ENCODE results near the gene KCTD5.
"Not testable (repeated sequence)": the region's sequence is repeated elsewhere in the genome, so short reads cannot be mapped to it uniquely, and the experiment has no call there.

KCTD5 gene, protein sequence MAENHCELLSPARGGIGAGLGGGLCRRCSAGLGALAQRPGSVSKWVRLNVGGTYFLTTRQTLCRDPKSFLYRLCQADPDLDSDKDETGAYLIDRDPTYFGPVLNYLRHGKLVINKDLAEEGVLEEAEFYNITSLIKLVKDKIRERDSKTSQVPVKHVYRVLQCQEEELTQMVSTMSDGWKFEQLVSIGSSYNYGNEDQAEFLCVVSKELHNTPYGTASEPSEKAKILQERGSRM

DNA sequence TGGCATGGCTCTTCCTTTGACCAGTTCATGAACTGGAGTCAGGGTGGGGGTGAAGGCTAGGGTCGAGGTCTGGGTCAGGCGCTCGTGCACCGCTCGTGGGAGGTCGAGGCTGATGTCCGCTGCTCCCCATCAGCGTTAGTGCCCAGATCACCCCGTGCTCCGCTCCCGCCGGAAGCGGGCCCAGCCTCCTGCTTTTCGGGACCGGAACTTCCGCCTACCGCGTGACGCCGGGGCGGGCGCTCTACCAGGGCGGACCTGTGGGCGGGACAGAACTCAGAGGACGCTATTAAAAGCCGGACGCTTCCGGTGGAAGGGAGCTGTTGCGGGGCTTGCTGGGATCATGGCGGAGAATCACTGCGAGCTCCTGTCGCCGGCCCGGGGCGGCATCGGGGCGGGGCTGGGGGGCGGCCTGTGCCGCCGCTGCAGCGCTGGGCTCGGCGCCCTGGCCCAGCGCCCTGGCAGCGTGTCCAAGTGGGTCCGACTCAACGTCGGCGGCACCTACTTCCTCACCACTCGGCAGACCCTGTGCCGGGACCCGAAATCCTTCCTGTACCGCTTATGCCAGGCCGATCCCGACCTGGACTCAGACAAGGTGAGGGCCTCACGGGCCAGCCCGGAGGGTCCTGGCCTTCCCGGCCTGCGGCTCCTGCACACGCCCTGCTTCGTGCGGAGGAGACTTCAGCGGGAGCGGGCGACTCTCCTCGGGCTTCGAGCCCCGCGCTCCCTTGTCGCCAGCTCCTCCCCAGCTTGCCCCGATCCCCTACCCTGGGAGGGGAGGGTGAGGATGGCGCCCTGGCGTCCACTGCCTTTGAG is at the start of gene KCTD5:
TSS of gene KCTD5 (plus strand) at position 315 of the 813 bp plus-strand sequence. CDS start at position 341, 26 bp downstream.
- DNase-seq (ENCODE audit: low spot score): peak; percentile 96

DNA sequence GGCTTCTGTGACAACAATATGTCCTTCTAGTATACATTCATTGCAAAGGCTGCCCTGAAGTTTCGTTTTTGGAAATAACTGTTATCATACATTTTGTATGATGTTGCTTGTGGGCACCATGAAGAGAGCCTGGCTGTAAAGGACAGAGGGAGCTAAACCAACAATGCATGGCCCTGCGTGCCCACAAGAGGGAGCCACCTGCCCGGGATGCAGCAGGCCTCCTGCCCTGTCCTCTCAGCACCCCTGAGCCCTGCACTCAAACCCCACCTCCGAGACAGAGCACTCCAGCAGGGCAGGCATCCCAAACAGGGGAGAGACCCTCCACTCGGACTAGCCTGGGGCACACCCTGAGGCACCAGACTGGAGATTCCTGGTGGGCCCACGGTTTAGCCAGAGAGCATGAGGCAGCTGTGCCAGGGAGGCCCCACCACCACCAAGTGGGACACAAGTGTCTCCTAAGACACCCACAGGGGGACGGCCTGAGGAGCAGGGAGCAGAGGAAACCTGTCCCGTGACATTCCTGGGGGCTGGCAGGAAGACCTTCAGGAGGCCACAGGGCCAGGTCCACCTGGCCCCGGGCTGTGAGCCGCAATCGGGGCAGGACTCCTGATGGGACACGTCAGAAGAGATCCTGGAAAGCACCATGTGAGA is 43.1 kb upstream of the KCTD5 start:
- not testable (repeated sequence) for DNase-seq (ENCODE audit: low spot score)

DNA sequence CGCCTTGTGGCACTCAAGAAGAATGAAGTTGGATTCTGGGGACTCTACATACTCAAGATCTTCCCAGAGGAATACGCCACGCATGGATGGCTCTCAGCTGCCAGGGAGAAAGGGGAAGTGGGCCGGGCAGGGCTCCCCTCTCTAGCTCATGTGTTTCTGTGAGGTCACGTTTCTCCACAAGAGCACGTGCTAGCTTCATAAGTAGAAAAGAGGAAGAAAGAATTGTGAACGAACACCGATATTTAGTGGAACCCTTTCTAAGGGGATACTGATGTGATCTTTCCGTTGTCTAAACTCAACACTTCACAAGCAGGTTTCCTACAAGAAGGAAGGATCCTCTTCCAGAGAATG is 42.6 kb upstream of the KCTD5 start:
- not testable (repeated sequence) for DNase-seq (ENCODE audit: low spot score)

DNA sequence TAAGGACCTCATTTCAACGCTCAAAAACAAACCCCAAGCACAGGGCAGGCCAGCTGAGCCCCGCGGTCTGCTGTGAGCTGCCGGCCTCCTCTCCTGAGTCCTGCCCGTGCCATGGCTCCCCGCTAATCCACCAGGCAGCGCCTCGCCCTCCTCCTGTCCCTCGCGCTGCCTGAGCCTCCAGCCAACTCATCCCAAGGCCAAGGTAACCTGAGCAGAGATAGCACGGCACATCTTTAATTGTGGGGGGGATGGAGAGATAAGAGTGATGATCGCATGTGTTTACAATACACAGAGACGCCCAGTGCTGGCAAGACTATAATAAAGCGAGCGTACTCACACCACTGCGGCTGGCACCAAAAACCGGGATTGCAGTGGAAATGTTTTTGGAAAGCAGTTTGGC is 39.8 kb upstream of the KCTD5 start:
- DNase-seq (ENCODE audit: low spot score): not testable (repeated sequence)

DNA sequence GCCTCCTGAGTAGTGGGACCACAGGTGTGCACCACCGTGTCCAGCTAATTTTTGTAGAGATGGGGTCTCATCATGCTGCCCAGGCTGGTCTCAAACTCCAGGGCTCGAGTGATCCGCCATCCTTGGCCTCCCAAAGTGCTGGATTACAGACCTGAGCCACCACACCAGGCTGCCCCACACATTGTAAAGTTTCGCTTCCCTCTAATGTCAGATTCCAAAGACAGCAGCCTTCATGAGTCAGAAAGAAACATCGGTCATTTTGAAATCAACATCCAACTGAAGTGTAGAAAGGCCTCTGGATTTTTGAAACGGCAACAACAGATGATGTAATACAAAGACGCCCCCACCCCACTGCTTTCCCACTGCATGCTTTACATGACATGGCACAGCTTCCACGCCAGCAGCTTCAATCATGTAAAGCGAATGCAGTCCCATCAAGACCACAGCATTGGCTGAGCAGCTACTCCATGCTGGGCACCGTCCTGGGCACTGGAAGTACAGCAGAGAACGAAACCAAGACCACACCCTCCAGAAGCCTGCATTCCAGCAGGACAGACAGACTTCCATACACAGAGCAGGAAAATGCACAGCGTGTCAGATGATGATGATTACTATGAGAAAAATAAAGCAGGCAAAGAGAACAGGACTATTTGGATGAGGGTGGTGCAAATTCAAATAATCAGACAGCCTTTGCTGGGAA is 37.4 kb upstream of the KCTD5 start:
- DNase-seq (ENCODE audit: low spot score): not testable (repeated sequence)

DNA sequence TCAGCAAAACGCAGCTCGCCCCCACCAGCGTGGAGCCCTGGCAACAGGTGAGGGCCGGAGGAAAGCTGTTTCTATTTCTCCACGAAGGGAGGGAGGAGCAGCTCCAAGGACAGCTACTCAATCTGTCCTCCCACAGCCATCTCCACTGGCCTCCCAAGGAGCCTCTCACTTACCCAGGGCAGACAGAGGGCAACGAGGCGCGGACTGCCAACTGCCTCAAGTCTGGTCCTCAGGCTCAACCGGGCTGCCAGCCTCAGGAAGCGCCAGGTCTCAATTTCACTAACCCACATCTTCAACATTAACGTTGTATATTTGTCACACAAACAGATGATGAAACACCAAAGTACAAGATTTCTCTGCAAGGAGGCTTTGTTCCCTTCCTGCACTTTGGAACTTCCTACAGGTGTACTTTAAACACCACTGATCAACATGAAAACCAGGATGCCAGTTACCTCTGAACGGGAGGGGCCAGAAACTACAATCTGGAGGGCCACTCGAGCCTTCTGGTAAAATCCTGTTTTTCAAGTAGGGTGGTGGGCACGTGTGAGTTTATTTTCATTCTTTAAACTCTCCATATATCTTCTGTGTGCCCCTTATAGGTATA is 31.0 kb upstream of the KCTD5 start:
- DNase-seq (ENCODE audit: low spot score): not testable (repeated sequence)

DNA sequence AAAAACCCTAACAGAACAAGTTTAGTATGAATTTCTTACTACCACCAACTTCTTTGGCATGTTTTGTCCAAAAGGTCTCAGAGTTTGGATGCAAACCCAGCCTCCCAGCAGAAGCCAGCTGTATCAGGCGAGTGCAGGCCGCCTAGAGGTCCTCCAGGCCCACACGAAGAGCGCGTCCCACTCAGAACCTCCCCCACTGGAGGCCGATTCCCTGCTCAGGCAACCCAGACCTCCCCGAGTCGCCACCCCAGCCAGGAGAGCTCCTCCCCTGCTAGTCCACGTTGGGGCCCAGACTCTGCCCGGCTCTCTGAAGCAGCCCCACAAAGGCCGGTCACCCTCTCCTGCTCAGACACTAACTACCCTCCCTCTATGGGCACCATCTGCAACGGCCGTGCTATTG is 28.4 kb upstream of the KCTD5 start:
- not testable (repeated sequence) for DNase-seq (ENCODE audit: low spot score)

DNA sequence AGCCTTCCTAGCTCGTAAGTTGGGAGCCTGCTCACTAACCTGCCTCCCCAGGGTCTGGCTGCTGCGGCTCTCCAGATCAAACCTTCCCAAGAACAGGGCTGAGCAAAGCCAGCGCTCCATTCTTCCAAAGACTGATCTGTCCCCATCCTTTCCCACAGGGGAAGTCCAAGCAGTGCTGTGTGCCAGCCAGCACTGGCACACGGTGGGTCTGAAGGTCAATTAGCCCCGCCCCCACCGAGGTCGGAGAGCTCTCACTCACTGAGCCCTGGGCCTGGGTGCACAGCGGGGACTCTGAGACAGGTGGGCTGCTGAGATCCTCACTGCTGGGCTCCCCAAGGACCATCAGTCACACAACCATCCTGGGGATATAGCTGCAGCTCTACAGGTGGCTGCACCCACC is 27.4 kb upstream of the KCTD5 start:
- not testable (repeated sequence) for DNase-seq (ENCODE audit: low spot score)

DNA sequence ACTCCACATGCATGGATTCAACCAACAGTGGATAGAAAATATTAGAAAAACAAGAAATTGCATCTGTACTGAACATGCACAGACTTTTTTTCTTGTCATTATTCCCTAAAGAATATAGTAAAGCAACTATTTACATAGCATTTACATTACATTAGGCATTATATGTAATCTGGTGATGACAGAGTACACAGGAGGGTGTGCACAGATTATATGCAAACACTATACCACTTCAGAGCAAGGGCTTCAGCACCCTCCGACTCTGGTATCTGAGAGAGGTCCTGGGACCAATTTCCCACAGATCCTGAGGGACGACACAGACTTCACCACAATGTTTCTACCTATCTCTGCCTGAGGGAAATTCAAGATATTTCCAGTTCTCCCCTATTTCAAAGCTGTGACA is 25.3 kb upstream of the KCTD5 start:
- no peak for DNase-seq (ENCODE audit: low spot score)

DNA sequence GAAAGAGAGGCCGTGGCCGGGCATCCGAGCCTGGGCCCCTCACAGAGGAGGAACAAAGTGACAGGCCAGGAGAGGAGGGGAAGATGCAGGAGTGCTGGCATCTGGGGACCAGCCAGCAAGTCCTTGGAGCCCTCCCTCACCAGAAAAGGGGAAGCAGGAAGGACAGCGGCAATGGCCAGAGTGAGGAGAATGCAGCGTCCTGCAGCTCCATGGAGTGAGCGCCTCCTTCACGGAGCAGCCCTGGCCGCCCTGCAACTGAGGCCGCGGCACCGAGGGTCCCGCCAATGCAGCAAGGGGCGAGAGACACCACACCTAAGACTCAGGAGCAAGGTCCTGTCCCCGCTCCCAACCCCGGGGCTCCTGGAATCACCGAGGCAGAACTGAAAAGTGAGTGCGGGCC is 24.5 kb upstream of the KCTD5 start:
- not testable (repeated sequence) for DNase-seq (ENCODE audit: low spot score)

DNA sequence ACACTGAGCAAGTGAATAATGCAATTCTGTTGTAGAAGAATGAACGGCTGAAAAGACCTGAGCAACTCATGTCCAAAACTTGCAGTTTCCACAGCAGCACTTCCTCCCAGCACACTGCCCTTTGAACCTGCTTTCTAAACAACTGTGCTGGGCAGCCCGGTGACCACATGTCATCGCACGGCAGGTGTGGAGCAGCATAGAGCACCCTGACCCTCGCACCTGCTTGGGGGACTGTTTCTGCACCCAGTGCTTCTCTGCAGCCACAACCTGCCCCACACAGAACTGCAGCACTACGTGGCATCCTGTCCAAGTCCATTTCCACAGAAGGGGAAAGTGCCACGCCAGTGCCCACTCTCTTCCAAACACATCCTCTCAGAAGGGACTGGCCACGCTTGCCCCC is 22.8 kb upstream of the KCTD5 start:
- DNase-seq (ENCODE audit: low spot score): not testable (repeated sequence)

DNA sequence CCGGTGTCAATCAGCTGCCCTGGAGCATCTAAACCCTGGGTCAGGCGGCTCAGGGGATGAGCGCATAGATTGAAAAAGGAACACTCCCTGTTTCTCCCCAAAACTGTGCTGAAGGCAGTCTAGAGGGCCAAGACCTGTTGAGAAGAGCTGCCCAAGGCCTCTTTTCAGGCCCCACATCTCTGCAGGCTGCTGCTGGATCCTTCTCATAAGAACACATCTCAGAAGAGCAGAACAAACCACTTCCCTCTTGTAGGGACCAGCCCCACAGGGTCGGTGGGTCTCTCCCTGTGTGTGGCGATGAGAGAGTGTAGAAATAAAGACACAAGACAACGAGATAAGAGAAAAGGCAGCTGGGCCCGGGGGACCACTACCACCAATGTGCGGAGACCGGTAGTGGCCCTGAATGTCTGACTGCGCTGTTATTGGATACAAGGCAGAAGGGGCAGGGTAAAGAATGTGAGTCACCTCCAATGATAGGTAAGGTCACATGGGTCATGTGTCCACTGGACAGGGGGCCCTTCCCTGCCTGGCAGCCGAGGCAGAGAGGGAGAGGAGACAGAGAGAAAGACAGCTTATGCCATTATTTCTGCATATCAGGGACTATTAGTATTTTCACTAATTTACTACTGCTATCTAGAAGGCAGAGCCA is 22.2 kb upstream of the KCTD5 start:
- not testable (repeated sequence) for DNase-seq (ENCODE audit: low spot score)

DNA sequence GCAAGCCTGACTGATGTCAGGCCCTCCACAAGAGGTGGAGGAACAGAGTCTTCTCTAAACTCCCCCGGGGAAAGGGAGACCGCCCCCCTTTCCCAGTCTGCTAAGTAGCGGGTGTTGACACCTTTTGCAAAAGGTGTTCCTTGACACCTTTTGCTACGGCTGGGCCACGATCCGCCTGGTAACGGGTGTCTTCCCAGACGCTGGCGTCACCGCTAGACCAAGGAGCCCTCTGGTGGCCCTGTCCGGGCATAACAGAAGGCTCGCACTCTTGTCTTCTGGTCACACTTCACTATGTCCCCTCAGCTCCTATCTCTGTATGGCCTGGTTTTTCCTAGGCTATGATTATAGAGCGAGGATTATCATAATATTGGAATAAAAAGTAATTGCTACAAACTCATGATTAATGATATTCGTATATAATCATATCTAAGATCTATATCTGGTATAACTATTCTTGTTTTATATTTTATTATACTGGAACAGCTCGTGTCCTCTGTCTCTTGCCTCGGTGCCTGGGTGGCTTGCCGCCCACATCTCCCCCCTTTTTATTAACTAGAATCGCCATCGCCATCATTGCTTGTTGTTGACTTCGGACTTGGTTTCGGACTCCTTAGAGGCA is 21.5 kb upstream of the KCTD5 start:
- not testable (repeated sequence) for DNase-seq (ENCODE audit: low spot score)

DNA sequence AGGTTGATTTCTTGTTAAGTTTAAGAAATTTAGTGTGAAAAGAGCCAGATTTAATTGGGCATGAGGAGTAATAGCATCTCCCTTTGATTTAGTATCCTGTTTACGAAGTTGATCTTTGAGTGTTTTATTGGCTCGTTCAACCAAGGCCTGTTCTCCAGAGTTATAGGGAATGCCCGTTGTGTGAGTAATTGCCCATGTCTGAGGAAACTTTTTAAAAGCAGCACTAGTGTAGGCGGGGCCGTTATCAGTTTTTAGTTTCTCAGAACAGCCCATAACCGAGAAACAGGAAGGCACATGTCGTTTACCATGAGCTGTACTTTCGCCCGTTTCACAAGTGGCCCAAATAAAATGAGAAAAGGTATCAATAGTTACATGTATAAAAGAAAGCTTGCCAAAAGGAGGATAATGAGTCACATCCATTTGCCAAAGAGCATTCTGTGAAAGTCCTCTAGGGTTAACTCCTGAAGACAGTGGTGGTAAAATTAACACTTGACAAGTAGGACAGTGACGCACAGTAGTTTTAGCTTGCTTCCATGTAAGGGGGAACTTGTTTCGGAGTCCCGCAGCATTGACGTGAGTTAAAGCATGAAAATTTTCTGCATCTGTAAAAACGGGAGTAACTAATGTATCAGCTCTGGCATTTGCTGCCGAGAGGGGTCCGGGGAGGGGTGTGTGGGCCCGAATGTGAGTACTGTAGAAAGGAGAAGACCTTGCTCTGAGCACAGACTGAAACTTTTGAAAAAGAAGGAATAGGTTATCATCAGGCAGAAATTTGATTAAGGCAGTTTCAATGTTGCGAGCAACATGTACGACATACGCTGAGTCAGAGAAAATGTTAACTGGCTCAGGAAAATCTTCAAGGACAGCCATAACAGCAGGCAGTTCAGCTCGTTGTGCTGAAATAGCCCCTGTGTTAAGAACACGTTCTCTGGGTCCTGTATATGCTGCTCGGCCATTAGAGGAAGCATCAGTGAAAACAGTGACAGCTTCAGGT is 18.5 kb upstream of the KCTD5 start:
- DNase-seq (ENCODE audit: low spot score): peak; percentile 20

DNA sequence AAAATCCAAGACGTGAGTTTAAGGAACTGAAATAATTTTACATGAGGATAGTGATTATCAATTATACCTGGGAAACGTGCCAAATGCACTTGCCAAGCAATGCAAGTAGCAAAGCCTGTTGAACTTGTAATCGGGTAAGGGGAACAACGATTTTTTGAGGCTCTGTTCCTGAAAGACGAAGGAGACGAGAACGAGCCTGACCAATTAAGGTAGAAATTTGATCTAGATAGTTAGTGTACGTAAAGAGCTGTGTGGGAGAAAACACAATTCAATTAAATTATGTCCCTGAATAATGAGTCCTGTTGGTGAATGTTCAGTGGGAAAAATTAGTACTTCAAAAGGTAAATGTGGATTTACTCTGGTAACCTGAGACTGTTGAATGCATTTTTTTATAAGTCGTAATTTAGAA is 17.7 kb upstream of the KCTD5 start:
- no peak for DNase-seq (ENCODE audit: low spot score)

DNA sequence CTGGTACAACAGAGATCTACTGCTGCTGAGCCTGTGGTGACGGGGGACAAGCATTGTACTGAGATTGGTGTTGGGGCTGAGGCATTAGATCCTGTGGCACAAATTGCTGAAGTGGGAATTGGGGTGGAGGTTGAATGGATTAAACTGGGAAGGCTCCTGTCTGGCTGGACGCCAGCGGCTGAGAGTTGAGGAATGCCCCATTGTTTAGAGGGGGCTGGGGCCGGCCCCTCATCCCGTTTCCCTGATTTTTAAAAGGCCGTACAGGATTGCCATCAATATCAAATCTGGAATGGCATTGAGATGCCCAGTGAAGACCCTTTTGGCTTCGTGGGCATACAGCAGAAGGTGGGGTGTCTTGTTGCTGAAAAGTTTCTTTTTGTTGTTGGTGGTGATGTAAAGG is 15.7 kb upstream of the KCTD5 start:
- DNase-seq (ENCODE audit: low spot score): not testable (repeated sequence)

DNA sequence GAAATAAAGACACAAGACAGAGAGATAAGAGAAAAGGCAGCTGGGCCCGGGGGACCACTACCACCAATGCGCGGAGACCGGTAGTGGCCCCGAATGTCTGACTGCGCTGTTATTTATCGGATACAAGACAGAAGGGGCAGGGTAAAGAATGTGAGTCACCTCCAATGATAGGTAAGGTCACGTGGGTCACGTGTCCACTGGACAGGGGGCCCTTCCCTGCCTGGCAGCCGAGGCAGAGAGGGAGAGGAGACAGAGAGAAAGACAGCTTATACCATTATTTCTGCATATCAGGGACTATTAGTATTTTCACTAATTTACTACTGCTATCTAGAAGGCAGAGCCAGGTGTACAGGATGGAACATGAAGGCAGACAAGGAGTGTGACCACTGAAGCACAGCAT is 12.7 kb upstream of the KCTD5 start:
- DNase-seq (ENCODE audit: low spot score): not testable (repeated sequence)

DNA sequence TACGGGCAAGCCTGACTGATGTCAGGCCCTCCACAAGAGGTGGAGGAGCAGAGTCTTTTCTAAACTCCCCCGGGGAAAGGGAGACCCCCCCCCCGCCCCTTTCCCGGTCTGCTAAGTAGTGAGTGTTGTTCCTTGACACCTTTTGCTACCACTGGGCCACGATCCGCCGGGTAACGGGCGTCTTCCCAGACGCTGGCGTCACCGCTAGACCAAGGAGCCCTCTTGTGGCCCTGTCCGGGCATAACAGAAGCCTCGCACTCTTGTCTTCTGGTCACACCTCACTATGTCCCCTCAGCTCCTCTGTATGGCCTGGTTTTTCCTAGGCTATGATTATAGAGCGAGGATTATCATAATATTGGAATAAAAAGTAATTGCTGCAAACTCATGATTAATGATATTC is 12.3 kb upstream of the KCTD5 start:
- DNase-seq (ENCODE audit: low spot score): peak; percentile 66

DNA sequence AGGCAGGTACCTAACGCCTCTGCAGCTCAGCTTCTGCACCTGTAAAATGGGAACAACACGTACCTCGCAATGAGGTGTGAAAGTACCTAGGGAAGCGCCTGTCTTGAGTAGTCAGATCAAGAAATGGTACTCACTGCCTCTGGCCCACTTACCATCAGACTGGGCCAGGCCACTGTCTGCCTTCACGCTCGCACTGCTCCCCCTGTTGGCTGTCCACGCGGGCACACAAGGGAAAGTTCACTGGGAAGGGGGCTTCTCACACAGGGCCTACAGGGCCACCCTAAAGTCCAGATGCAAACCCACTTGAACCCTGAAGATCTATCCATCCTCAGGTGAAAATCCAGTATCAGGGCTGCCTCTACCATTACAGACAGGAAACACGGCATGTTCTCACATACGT is 11.1 kb upstream of the KCTD5 start:
- not testable (repeated sequence) for DNase-seq (ENCODE audit: low spot score)

DNA sequence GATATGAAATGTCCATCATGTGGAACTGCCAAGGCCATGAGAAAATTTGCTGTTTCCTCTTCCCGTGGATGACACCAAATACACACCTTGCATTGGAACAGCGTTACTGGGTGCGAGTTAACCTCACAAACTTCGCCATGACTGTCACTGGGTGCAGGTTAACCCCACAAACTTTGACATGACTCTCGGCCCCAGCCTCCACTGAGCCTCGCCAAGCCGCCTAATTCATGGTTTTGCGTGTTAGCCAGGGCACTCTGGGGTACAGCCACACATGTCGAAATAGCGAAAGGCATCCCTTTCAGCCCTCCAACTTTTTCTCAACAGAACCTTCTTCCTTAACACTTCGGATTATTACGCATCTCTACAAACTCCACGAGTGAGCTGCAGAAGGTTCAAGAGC is 10.6 kb upstream of the KCTD5 start:
- no peak for DNase-seq (ENCODE audit: low spot score)

Measured in hematopoietic multipotent progenitor cell treated with erythropoietin and hydrocortisone succinate and interleukin-3 and kit ligand, for 15 days (in vitro differentiated cells).